Dedifferentiated amniotic fluid mesenchymal stem cell (primary cell): ENCODE measurements around the gene YOD1.

ENCODE experiments used
- DNase-seq: peaks from one replicate; pipeline ENCODE4 v3.0.0-alpha.2; 2016; ENCODE audit errors: extremely low spot score

The YOD1 gene

GRCh38 chr1:207051191-207051943, at the start of gene YOD1:
Gene YOD1, minus strand, starts transcription at chr1:207051208. Its CDS starts 178 bp downstream, at chr1:207051030.
- no peak for DNase-seq

GRCh38 chr1:207097871-207098324, 46.9 kb upstream of the YOD1 start:
- no peak for DNase-seq

- no peak for DNase-seq
These were observed 42.9 kb upstream of the YOD1 start for GRCh38 chr1:207093944-207094343.

- DNase-seq: no peak
These were observed 40.3 kb upstream of the YOD1 start for GRCh38 chr1:207091200-207091908.

- DNase-seq: no peak
These were observed 38.8 kb upstream of the YOD1 start for GRCh38 chr1:207089627-207090355.

- DNase-seq: no peak
These were observed 38.0 kb upstream of the YOD1 start, which contains the start of gene C4BPB for GRCh38 chr1:207088701-207089626. Gene C4BPB, plus strand, starts transcription at chr1:207088860. Its CDS starts 672 bp downstream, at chr1:207089532.

- DNase-seq: no peak
These were observed 37.2 kb upstream of the YOD1 start for GRCh38 chr1:207088161-207088560.

GRCh38 chr1:207085887-207086286, 34.9 kb upstream of the YOD1 start:
- DNase-seq: no peak

GRCh38 chr1:207084701-207085180, 33.7 kb upstream of the YOD1 start:
- DNase-seq: peak; percentile 66

GRCh38 chr1:207084232-207084631, 33.2 kb upstream of the YOD1 start:
- DNase-seq: no peak

GRCh38 chr1:207081806-207082205, 30.8 kb upstream of the YOD1 start:
- no peak for DNase-seq

GRCh38 chr1:207081088-207081487, 30.1 kb upstream of the YOD1 start:
- DNase-seq: no peak

- no peak for DNase-seq
These were observed 28.8 kb upstream of the YOD1 start for GRCh38 chr1:207079706-207080241.

GRCh38 chr1:207078578-207079132, 27.6 kb upstream of the YOD1 start:
- DNase-seq: no peak

GRCh38 chr1:207077470-207078377, 26.7 kb upstream of the YOD1 start:
- DNase-seq: peak; percentile 70

- DNase-seq: no peak
These were observed 26.0 kb upstream of the YOD1 start for GRCh38 chr1:207077012-207077411.

GRCh38 chr1:207076181-207076955, 25.4 kb upstream of the YOD1 start:
- no peak for DNase-seq
